Stimulated activated CD4-positive, alpha-beta T cell treated with anti-CD3 and anti-CD28 coated beads, Interleukin-2, amount 100 ng/mL, for 48 hours (primary cell): ENCODE data around the gene TTC33.
"Not testable (repeated sequence)": the region's sequence is repeated elsewhere in the genome, so short reads cannot be mapped to it uniquely, and the experiment has no call there.

Experiments
- DNase-seq, 2 donors: peaks; one replicate each; pipeline ENCODE4 v3.0.0-alpha.2; 2020

The TTC33 gene

DNA sequence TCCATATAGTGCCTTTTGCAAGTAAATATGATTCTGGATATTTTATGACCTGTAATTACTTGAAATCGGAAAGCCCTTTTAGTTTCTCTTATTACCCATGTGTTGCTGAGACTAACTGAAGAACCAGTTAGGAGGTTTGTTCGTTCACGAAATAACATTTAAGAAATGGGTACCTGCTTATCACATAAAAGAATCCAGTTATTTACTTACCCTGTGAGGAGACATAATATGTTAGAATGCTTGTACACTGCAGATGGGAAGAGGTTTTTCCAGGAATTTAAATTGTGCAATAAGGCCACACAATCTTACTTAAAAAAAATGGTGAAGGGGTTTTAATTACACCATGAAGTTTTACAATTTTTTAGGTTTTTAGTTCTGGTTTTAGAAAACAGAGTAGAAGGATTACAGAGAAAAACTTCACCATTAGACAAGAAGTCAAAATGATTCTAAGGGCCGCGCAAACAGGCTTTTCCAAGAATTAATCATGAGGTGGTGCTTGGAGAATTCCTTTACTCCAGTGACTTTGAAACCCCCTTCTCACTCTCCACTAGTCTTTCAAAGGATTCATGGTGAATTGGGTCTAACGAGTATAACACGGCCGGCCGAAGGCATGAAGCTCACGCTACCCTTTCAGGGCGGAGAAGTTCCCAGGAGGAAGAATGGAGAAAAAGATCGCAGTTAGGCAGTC, 77.2 kb downstream of the TTC33 start:
- DNase-seq: no peak

- DNase-seq: no peak
Measured at GRCh38 chr5:40678026-40678425, 77.7 kb downstream of the TTC33 start.

GRCh38 chr5:40677456-40677855, 78.3 kb downstream of the TTC33 start:
- no peak for DNase-seq

DNA sequence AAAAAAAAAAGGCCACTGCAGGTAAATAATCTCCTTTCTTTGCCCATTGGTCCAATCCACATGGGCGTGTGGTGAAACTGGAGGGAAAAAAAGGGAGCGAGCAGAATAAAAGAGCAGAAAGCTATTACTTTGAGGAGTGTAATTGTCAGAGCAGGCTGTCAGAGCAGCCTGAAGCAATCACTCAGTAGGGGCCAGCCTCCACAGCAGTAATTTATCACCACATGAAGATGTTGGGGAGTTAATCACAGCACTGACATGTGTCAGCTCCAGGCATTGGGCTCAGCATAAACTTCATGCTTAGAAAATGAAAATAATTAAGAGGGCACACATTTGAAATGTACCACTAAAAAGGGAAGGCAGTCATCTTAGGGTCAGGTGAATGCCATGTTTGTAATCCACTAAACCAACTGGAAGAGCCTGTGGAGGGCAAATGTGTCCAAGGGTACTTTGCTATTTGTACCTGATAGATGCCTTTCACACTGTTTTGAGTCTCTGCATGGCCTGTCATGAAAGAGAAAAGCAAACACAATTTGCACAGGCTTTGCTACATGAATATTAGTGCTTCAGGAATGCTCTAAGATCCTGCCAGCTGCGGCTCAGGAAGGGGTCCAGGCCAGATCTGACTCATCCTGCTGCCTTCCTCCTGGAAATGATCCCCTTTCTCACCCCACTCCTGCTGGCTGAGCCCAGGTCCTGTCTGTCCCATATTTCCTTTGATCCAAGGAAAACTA, 79.0 kb downstream of the TTC33 start:
- DNase-seq: no peak

DNA sequence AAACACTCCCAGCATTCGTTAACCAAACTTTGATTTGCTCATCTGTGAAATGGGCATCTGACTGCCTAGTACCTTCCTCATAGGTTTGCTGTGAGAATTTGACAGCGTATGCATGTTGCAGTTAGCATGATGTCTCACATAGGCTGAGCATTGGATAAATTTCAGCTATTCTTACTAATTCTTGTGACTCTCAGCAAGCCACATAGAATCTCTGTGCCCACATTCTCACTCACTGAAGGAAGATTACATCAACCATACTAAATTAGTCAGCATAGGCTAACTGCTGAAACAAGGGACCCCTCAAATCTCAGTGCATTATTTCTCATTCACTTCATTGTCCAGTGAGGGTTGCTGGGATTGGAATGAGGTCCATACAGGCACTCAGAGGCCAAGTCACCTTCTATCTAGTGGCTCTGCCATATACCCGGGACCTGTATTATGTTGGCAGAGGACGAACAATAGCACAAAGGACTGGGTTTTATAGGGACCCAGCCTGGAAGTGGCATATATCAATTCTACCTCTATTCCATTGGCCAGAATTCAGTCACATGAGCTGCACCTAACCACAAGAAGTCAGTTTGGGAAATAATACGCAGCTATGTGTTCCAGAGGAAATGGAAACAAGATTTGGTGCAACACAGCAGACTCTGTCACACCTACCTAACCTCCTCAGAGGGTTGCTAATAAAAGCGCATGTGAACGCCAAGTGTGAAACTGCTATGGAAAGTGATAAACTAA, 80.2 kb downstream of the TTC33 start:
- DNase-seq: no peak

DNA sequence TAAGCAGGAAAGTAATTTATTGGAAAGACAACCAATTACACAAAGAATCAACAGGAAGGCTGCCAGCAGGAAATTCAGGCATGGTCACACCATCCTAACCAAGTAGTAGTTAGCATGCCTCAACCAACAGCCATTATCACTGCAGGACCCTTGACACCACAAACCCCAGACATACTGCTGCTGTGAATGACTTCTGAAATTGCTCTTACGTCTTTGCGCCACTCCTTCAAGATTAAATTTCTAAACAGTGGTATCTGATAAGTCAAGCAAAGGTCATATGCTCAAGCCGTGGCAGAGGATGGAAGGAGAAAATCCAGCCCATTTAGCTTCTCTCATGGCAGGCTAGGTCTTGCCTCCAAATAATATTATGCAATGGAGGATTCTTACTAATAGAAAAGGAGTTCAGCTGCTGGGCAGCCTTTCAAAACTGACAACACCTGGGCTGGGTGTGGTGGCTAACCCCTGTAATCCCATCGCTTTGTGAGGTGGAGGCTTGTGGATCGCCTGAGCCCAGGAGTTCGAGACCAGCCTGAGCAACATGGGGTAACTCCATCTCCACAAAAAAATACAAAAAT, 81.0 kb downstream of the TTC33 start:
- DNase-seq: no peak

DNA sequence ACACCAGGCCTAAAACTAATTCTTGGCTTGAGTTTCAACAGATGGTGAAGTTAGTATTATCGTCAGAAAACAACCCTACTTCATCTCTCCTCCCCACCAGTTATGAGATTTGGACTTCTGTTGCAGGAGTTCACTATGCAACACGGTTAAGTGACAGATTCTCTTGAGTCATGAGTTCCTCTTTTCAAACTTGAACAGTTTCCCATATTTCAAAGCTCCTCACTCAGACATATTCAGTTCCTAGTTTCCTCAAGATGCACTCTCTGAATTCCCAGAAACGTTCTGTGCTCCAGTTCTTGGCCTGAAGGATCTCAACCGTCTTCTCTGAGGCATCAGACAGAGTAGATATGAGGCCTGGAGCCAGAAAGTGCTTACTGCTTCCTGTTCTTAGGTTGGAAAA, 83.3 kb downstream of the TTC33 start:
- DNase-seq: no peak

- DNase-seq: no peak
Measured at GRCh38 chr5:40669606-40670390, 86.0 kb downstream of the TTC33 start.

- DNase-seq: no peak
Measured at GRCh38 chr5:40667161-40667663, 88.5 kb downstream of the TTC33 start.

DNA sequence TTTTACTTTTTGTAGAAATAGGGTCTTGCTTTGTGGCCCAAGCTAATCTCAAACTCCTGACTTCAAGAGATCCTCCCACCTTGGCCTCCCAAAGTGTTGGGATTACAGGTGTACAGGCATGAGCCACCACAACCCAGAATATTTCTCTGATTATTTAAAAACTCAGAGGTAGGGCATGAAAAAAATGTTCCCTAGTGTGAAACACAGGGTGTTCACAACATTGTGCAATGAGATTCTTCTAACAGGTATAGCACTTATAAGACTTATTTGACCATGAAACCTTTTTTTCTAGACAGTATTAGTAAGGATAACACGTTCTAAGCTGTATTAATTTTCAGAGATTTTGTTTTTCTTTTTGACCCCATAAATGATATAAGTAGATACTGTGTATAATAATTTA, 89.1 kb downstream of the TTC33 start:
- DNase-seq: no peak

DNA sequence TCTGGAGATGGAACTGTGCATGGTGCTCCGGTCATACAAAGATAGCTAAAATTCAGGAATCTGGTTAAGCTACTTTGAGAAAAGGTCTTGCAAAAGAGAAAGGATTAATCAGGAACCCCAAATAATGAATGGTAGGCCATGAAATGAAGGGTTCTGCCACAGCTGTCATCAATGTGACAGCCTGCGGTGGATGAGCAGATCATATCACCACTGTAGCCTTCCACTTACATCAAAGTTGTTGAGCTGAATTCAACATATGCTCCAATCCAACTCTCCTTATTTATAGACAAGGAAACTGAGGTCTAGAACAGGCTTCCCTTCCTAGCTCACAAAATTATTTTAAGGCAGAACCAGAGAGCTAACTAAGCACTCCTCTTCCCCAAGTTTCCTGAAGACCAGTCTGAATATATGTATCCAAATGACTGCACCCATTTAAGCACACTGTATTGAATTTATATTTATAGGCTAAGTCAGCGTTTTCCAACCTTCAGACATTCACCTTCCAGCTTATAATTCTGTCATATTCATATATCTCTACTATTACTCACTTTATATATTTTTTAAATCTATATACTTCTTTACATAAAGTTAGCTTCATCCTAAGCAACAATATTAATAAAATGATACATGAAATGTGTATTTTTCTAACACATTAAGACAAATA, 90.0 kb downstream of the TTC33 start:
- DNase-seq: no peak

- DNase-seq: no peak
Measured at GRCh38 chr5:40660751-40661150, 95.0 kb downstream of the TTC33 start.

GRCh38 chr5:40656766-40657165, 99.0 kb downstream of the TTC33 start:
- no peak for DNase-seq

DNA sequence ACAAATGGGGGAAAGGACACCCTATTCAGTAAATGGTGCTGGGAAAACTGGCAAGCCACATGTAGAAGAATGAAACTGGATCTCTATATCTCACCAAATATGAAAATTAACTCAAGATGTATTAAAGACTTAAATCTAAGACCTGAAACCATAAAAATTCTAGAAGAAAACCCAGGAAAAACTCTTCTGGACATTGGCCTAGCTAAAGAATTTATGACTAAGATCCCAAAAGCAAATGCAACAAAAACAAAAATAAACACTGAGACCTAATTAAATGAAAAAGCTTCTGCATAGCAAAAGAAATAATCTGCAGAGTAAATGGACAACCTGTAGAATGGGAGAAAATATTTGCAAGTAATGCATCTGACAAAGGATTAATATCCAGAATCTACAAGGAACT, 99.7 kb downstream of the TTC33 start:
- DNase-seq: not testable (repeated sequence)

DNA sequence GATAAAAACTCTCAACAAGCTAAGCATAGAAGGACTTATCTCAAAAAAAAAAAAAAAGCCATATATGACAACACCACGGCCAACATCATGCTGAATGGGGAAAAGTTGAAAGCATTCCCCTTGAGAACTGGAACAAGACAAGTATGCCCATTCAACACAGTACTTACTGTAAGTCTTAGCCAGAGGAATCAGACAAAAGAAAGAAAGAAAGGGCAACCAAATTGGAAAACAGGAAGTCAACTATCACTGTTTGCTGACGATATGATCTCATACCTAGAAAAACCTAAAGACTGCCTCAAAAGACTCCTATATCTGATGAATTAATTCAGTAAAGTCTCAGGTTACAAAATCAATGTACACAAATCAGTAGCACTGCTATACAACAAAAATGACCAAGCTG, 100.6 kb downstream of the TTC33 start:
- no peak for DNase-seq

GRCh38 chr5:40654377-40654991, 101.3 kb downstream of the TTC33 start:
- no peak for DNase-seq

GRCh38 chr5:40653221-40654022, 102.3 kb downstream of the TTC33 start:
- no peak for DNase-seq

- DNase-seq: no peak
Measured at GRCh38 chr5:40652441-40653220, 103.1 kb downstream of the TTC33 start.

DNA sequence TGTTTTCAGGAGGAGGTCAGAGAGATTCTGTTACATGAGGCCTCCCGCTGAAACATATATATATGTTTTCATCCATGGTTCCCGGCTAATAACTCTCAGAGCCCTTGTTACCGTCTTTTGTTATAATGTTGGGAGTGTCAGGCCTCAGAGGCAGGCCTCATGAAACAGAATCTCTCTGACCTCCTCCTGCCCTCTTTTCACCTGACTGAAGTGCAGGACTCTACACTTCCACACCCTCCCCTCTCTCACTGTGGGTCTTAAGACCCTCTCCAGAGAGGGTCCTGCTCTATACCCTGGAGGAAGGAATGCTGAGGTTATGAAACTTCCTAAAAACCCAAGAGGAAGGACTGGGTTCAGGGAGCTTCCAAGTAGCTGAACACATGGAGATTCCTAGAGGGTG, 104.6 kb downstream of the TTC33 start:
- DNase-seq: no peak
